PC-3 (cell line): ENCODE measurements around the gene SNRNP35.

Experiments used
- CTCF ChIP-seq: fragments of 300-600 bp; sonication (generic); conservative IDR thresholded peaks from 2 replicates; pipeline ENCODE4 v1.5.1; 2017; ENCODE audit warnings: antibody characterized with exemption, low read depth, mild to moderate bottlenecking, low read length
- EZH2 ChIP-seq: fragments of 300-600 bp; sonication (generic); IDR thresholded peaks from one replicate; pipeline ENCODE4 v1.6.1; 2017; ENCODE audit warnings: antibody characterized with exemption, mild to moderate bottlenecking, low read length; ENCODE audit not compliant: unreplicated experiment

DNA sequence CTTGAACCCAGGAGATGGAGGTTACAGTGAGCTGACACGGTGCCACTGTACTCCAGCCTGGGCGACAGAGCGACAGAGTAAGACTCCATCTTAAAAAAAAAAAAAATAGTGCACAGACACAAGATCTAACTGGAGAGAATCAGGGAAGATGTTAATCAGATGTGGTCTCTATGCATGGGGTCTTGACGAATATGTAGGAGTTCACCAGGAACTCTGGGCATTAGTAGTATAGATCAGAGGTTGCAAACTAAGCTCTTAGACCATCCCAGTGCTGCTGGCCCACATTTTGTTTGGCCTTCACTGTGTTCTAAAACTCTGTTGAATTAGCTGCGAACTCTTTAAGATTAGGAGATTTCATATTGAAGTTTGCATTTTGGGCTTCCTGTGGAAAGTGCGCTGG lies 31.6 kb downstream of the SNRNP35 start:
- TF ChIP-seq CTCF (no peak), EZH2 (no peak)
